SU-DHL-6 (cell line): Measurements from ENCODE around the gene RPL10.

Experiments
- H2AFZ ChIP-seq: fragments of 200-600 bp; sonication (generic); 2 replicates; pipeline ENCODE4 v1.6.1; 2014; ENCODE audit warnings: low read depth, mild to moderate bottlenecking, moderate library complexity, mixed read lengths, antibody characterized with exemption, low read length; ENCODE audit not compliant: severe bottlenecking
- H3F3A ChIP-seq: fragments of 200-600 bp; shearing (Covaris generic); 2 replicates; pipeline ENCODE4 v1.6.0; 2016; ENCODE audit warnings: antibody characterized with exemption, mild to moderate bottlenecking; ENCODE audit not compliant: insufficient read depth
- H3K27ac ChIP-seq: fragments of 200-600 bp; sonication (generic); 2 replicates; pipeline ENCODE4 v1.5.1; 2016; ENCODE audit warnings: low read depth, mild to moderate bottlenecking, low read length, moderate library complexity, mixed read lengths
- H3K27me3 ChIP-seq: fragments of 200-600 bp; sonication (generic), shearing (Covaris generic); 2 replicates; pipeline ENCODE4 v1.6.0; 2014; ENCODE audit warnings: mild to moderate bottlenecking, low read length
- H3K36me3 ChIP-seq: fragments of 200-600 bp; sonication (generic); 2 replicates; pipeline ENCODE4 v1.6.1; 2014; ENCODE audit warnings: mild to moderate bottlenecking, low read length, mixed read lengths
- H3K4me2 ChIP-seq: fragments of 300-600, 200-600 bp; shearing (Covaris generic), sonication (generic); 2 replicates; pipeline ENCODE4 v1.6.0; 2014; ENCODE audit warnings: low read length, low read depth, mild to moderate bottlenecking; ENCODE audit not compliant: poor library complexity, severe bottlenecking
- H3K4me3 ChIP-seq: fragments of 200-600 bp; sonication (generic); 2 replicates; pipeline ENCODE4 v1.5.1; 2014; ENCODE audit warnings: antibody characterized with exemption, low read length, mild to moderate bottlenecking, mixed read lengths; ENCODE audit not compliant: insufficient read depth, poor library complexity, severe bottlenecking
- H3K79me2 ChIP-seq: fragments of 200-600 bp; sonication (generic); 2 replicates; pipeline ENCODE4 v1.6.1; 2014; ENCODE audit warnings: mild to moderate bottlenecking, low read length, moderate library complexity; ENCODE audit not compliant: insufficient read depth
- H3K9ac ChIP-seq: fragments of 200-600 bp; sonication (generic); 2 replicates; pipeline ENCODE4 v1.7.0; 2014; ENCODE audit warnings: mild to moderate bottlenecking, low read length
- H3K9me2 ChIP-seq: fragments of 200-600 bp; sonication (generic); replicated peaks from 2 replicates; pipeline ENCODE4 v1.6.1; 2014; ENCODE audit warnings: low read length; ENCODE audit not compliant: insufficient read depth
- H3K9me3 ChIP-seq: fragments of 200-600 bp; sonication (generic); 2 replicates; pipeline ENCODE4 v1.6.1; 2014; ENCODE audit warnings: low read length, mixed read lengths; ENCODE audit not compliant: insufficient read depth
- H4K20me1 ChIP-seq: fragments of 200-600 bp; sonication (generic); 2 replicates; pipeline ENCODE4 v1.6.1; 2014; ENCODE audit warnings: low read depth, mild to moderate bottlenecking, antibody characterized with exemption, low read length, moderate library complexity, mixed read lengths
- CTCF ChIP-seq: fragments of 200-600 bp; sonication (generic); IDR thresholded peaks from one replicate; pipeline ENCODE4 v1.5.1; 2017; ENCODE audit warnings: antibody characterized with exemption, mild to moderate bottlenecking, low read length, moderate library complexity; ENCODE audit not compliant: insufficient read depth, poor library complexity, severe bottlenecking
- EZH2phosphoT487 ChIP-seq: fragments of 200-600 bp; sonication (generic), shearing (Covaris generic); conservative IDR thresholded peaks from 2 replicates; pipeline ENCODE4 v1.6.1; 2018; ENCODE audit warnings: mild to moderate bottlenecking, antibody characterized with exemption, low read length, moderate library complexity, mixed read lengths

The RPL10 gene

GRCh38 chrX:154349979-154350378 lies 48.2 kb upstream of the RPL10 start:
- Histone ChIP-seq H3K9me3 (no peaks in the 10 kb centered on the region), H2AFZ (no peak overlapping the region), H3K9me2 (no peaks in the 10 kb centered on the region), H3K27ac (no peak overlapping the region), H3F3A (peaks cover 6% of the 10 kb centered on the region; the same call in 1 of the 2 replicates), H3K4me3 (no peak overlapping the region), H3K4me2 (no peak overlapping the region), H4K20me1 (no peaks in the 10 kb centered on the region), H3K9ac (no peak overlapping the region), H3K36me3 (no peaks in the 10 kb centered on the region), H3K79me2 (no peaks in the 10 kb centered on the region), H3K27me3 (no peaks in the 10 kb centered on the region)
- TF ChIP-seq CTCF, result no peak
- TF ChIP-seq EZH2phosphoT487, result no peak

GRCh38 chrX:154350429-154351182 lies 47.6 kb upstream of the RPL10 start:
- TF ChIP-seq CTCF (no peak), EZH2phosphoT487 (no peak)
- H3K36me3 ChIP-seq, result no peaks in the 10 kb centered on the region
- H3K27ac ChIP-seq, result no peak overlapping the region
- H3K9me2 ChIP-seq, result no peaks in the 10 kb centered on the region
- no peaks in the 10 kb centered on the region for H3K79me2 ChIP-seq
- no peaks in the 10 kb centered on the region for H3K9me3 ChIP-seq
- no peaks in the 10 kb centered on the region for H4K20me1 ChIP-seq
- no peak overlapping the region for H3K4me2 ChIP-seq
- no peak overlapping the region for H2AFZ ChIP-seq
- no peak overlapping the region for H3K9ac ChIP-seq
- H3K27me3 ChIP-seq, result no peaks in the 10 kb centered on the region
- H3F3A ChIP-seq, result peaks cover 6% of the 10 kb centered on the region; the same call in 1 of the 2 replicates
- no peak overlapping the region for H3K4me3 ChIP-seq

- Histone ChIP-seq H3K27ac (no peak overlapping the region), H3K79me2 (no peaks in the 10 kb centered on the region), H3K9ac (no peak overlapping the region), H3K4me2 (no peak overlapping the region), H3K27me3 (no peaks in the 10 kb centered on the region), H3K36me3 (no peaks in the 10 kb centered on the region), H2AFZ (no peak overlapping the region), H3F3A (peaks cover 6% of the 10 kb centered on the region; the same call in 1 of the 2 replicates), H3K9me3 (no peaks in the 10 kb centered on the region), H3K4me3 (no peak overlapping the region), H4K20me1 (no peaks in the 10 kb centered on the region), H3K9me2 (no peaks in the 10 kb centered on the region)
- TF ChIP-seq CTCF, result no peak
- TF ChIP-seq EZH2phosphoT487, result no peak
Measured at GRCh38 chrX:154351183-154352011, 46.8 kb upstream of the RPL10 start.
